Thoracic aorta (tissue), 2 donors: ENCODE results near the gene ASH1L. TPM values are rescaled to one million over a fixed set of nuclear protein-coding genes. Genes with fewer than 3 reads are reported as not detected.
"Not testable (repeated sequence)": the region's sequence is repeated elsewhere in the genome, so short reads cannot be mapped to it uniquely, and the experiment has no call there.

ENCODE experiments used
- ATAC-seq: fragments of 150-250 bp; one replicate; pipeline ENCODE4 v1.8.0; 2017; ENCODE audit warnings: low read depth; ENCODE audit not compliant: insufficient number of reproducible peaks, low FRiP score
- DNase-seq: peaks from one replicate; pipeline ENCODE4 v3.0.0-alpha.2; 2020; ENCODE audit warnings: low spot score
- H3K27ac ChIP-seq, 2 donors: fragments of 200-600 bp; sonication (generic); 1 replicate in 1 of 2; 2 replicates in 1 of 2; pipeline ENCODE4 v1.5.1; 2016; ENCODE audit warnings: mild to moderate bottlenecking in 2 of 2, moderate library complexity in 2 of 2
- H3K27me3 ChIP-seq: fragments of 200-600 bp; sonication (generic); replicated peaks from 2 replicates; pipeline ENCODE4 v1.6.0; 2016; ENCODE audit warnings: mild to moderate bottlenecking; ENCODE audit not compliant: insufficient read depth
- H3K36me3 ChIP-seq: fragments of 200-600 bp; sonication (generic); one replicate; pipeline ENCODE4 v1.5.1; 2016
- H3K4me1 ChIP-seq, 2 donors: fragments of 200-600 bp; sonication (generic); 1 replicate in 1 of 2; 2 replicates in 1 of 2; pipeline versions ENCODE4 v1.5.1 to v1.6.0; 2016; ENCODE audit warnings: low read depth in 2 of 2, mild to moderate bottlenecking in 1 of 2; ENCODE audit not compliant: control insufficient read depth in 1 of 2
- H3K4me3 ChIP-seq: fragments of 200-600 bp; sonication (generic); 2 replicates; pipeline ENCODE4 v1.5.1; 2016; ENCODE audit warnings: mild to moderate bottlenecking
- H3K9me3 ChIP-seq: fragments of 200-600 bp; sonication (generic); 2 replicates; pipeline ENCODE4 v1.5.1; 2016
- CTCF ChIP-seq: fragments of 200-600 bp; sonication (generic); IDR thresholded peaks from one replicate; pipeline ENCODE4 v1.5.1; 2019; ENCODE audit warnings: antibody characterized with exemption
- total RNA-seq, 2 donors: library from RNA; depleted of rRNA; stranded (reverse); fragments of >200 nt; gene quantifications; one replicate each; pipeline versions ENCODE4 v1.1.0 to v1.2.3, GENCODE V29; 2016

Gene ASH1L
- total RNA-seq, 2 donors from 2014 or later, result 52.7 to 84.2 TPM

GRCh38 chr1:155598842-155599331 lies 36.3 kb upstream of the ASH1L start:
- ATAC-seq (no peak), DNase-seq (no peak)
- TF ChIP-seq CTCF, result no peak
- Histone ChIP-seq H3K27ac (no peak overlapping the region), H3K4me1 (no peaks in the 10 kb centered on the region), H3K4me3 (peak overlapping the region; percentile 1), H3K9me3 (no peaks in the 10 kb centered on the region), H3K36me3 (no peaks in the 10 kb centered on the region), H3K27me3 (no peaks in the 10 kb centered on the region)

GRCh38 chr1:155596864-155597263 lies 34.3 kb upstream of the ASH1L start:
- no peak overlapping the region for H3K27ac ChIP-seq
- ATAC-seq (no peak), DNase-seq (no peak)
- H3K4me1 ChIP-seq, result no peaks in the 10 kb centered on the region
- no peaks in the 10 kb centered on the region for H3K36me3 ChIP-seq
- no peaks in the 10 kb centered on the region for H3K27me3 ChIP-seq
- H3K4me3 ChIP-seq, result no peak overlapping the region
- H3K9me3 ChIP-seq, result no peaks in the 10 kb centered on the region
- TF ChIP-seq CTCF, result no peak

GRCh38 chr1:155595877-155596474 lies 33.4 kb upstream of the ASH1L start:
- H3K4me1 ChIP-seq, ATAC-seq, H3K9me3 ChIP-seq, H3K4me3 ChIP-seq, H3K27me3 ChIP-seq, DNase-seq, H3K36me3 ChIP-seq, H3K27ac ChIP-seq: not testable (repeated sequence)

- Histone ChIP-seq H3K27ac (no peak overlapping the region), H3K27me3 (no peaks in the 10 kb centered on the region), H3K4me1 (no peaks in the 10 kb centered on the region), H3K4me3 (no peak overlapping the region), H3K9me3 (no peaks in the 10 kb centered on the region), H3K36me3 (no peaks in the 10 kb centered on the region)
- ATAC-seq (peak; percentile 32), DNase-seq (no peak)
- peak; percentile 54 for TF ChIP-seq CTCF
These were observed 29.2 kb upstream of the ASH1L start for GRCh38 chr1:155591770-155592169.

- H3K4me3 ChIP-seq, result not testable (repeated sequence)
These were observed 28.1 kb upstream of the ASH1L start for GRCh38 chr1:155590516-155591247.

GRCh38 chr1:155589282-155589681 lies 26.7 kb upstream of the ASH1L start:
- not testable (repeated sequence) for H3K4me1 ChIP-seq, H3K27me3 ChIP-seq, DNase-seq, H3K4me3 ChIP-seq, H3K9me3 ChIP-seq, ATAC-seq, H3K36me3 ChIP-seq, H3K27ac ChIP-seq

More at GRCh38 chr1:155590516-155591247, 28.1 kb upstream of the ASH1L start:
- ATAC-seq, H3K4me1 ChIP-seq, DNase-seq, H3K9me3 ChIP-seq, H3K36me3 ChIP-seq, H3K27ac ChIP-seq, H3K27me3 ChIP-seq: not testable (repeated sequence)

GRCh38 chr1:155583846-155584245 lies 21.2 kb upstream of the ASH1L start:
- H3K9me3 ChIP-seq, DNase-seq, ATAC-seq, H3K27ac ChIP-seq, H3K4me1 ChIP-seq, H3K4me3 ChIP-seq, H3K36me3 ChIP-seq, H3K27me3 ChIP-seq: not testable (repeated sequence)

- not testable (repeated sequence) for ATAC-seq
These were observed 13.0 kb upstream of the ASH1L start for GRCh38 chr1:155575608-155576007.

More at GRCh38 chr1:155575608-155576007, 13.0 kb upstream of the ASH1L start:
- H3K9me3 ChIP-seq, H3K27ac ChIP-seq, H3K36me3 ChIP-seq, H3K4me3 ChIP-seq, H3K4me1 ChIP-seq, DNase-seq, H3K27me3 ChIP-seq: not testable (repeated sequence)
